HG03097 (cell line): ENCODE measurements around the gene SDS.
"Not testable (repeated sequence)": the region's sequence is repeated elsewhere in the genome, so short reads cannot be mapped to it uniquely, and the experiment has no call there.

Experiments used
- ATAC-seq: cut with Tn5 transposase; IDR thresholded peaks from one replicate; pipeline ENCODE4 v1.9.1; 2021; ENCODE audit not compliant: unreplicated experiment, low FRiP score

SDS gene

GRCh38 chr12:113358381-113359132 is 45.1 kb downstream of the SDS start, which contains the start of gene PLBD2:
Gene PLBD2, plus strand, starts transcription at chr12:113358587. Its CDS starts 14 bp downstream, at chr12:113358601.
- peak; percentile 84 for ATAC-seq

- ATAC-seq: not testable (repeated sequence)
Measured at GRCh38 chr12:113354192-113354591, 49.5 kb downstream of the SDS start.

GRCh38 chr12:113351089-113351488 is 52.6 kb downstream of the SDS start:
- ATAC-seq: no peak

GRCh38 chr12:113348849-113349536 is 54.7 kb downstream of the SDS start:
- no peak for ATAC-seq

GRCh38 chr12:113347892-113348291 is 55.8 kb downstream of the SDS start:
- no peak for ATAC-seq

- no peak for ATAC-seq
Measured at GRCh38 chr12:113347107-113347506, 56.6 kb downstream of the SDS start.

- ATAC-seq: no peak
Measured at GRCh38 chr12:113346353-113346752, 57.3 kb downstream of the SDS start.

- ATAC-seq: no peak
Measured at GRCh38 chr12:113345318-113345717, 58.4 kb downstream of the SDS start.
